Breast epithelium (tissue), 4 donors: ENCODE data around the gene DLK1. TPM values are rescaled to one million over a fixed set of nuclear protein-coding genes. Genes with fewer than 3 reads are reported as not detected.

ENCODE experiments used
- DNase-seq, 2 donors: peaks; one replicate each; pipeline ENCODE4 v3.0.0-alpha.2; 2019; ENCODE audit warnings: low spot score in 2 of 2
- H3K27ac ChIP-seq, 2 donors: fragments of 200-600 bp; sonication (generic) in 1 of 2; one replicate each; pipeline ENCODE4 v1.5.1; 2016 to 2019; ENCODE audit warnings: mild to moderate bottlenecking in 1 of 2
- H3K27me3 ChIP-seq, 2 donors: fragments of 200-600 bp; sonication (generic) in 1 of 2; one replicate each; pipeline versions ENCODE4 v1.5.1 to v1.6.0; 2017 to 2019; ENCODE audit warnings: control low read depth in 1 of 2, mild to moderate bottlenecking in 1 of 2
- H3K36me3 ChIP-seq: fragments of 200-600 bp; one replicate; pipeline ENCODE4 v1.5.1; 2019
- H3K4me1 ChIP-seq, 2 donors: fragments of 200-600 bp; sonication (generic); one replicate each; pipeline ENCODE4 v1.5.1; 2016 to 2019; ENCODE audit warnings: control low read depth in 1 of 2
- H3K4me3 ChIP-seq, 3 donors: fragments of 200-600 bp; sonication (generic); 1 replicate in 2 of 3; 2 replicates in 1 of 3; pipeline ENCODE4 v1.5.1; 2016 to 2019; ENCODE audit warnings: mild to moderate bottlenecking in 3 of 3, moderate library complexity in 2 of 3
- H3K9me3 ChIP-seq, 2 donors: fragments of 200-600 bp; sonication (generic) in 1 of 2; one replicate each; pipeline ENCODE4 v1.5.1; 2016 to 2019; ENCODE audit warnings: control low read depth in 1 of 2
- POLR2A ChIP-seq: fragments of 450-650 bp; IDR thresholded peaks from one replicate; pipeline ENCODE4 v1.6.1; 2016; ENCODE audit warnings: antibody characterized with exemption, mild to moderate bottlenecking, moderate library complexity
- POLR2AphosphoS5 ChIP-seq, 3 donors: sonication (generic); formaldehyde crosslinking; IDR thresholded peaks; one replicate each; pipeline ENCODE4 v1.6.1; 2017; ENCODE audit warnings: antibody characterized with exemption in 3 of 3
- intact Hi-C: fragments of 100-400 bp; cut with DNase I; formaldehyde crosslinking; loops from one replicate; pipeline ENCODE4 v1.15.1; 2023; ENCODE audit warnings: low total_unique reads
- total RNA-seq, 3 donors: library from RNA; depleted of rRNA; stranded (reverse); fragments of >200 nt; gene quantifications; one replicate each; pipeline ENCODE4 v1.1.0, GENCODE V29; 2016
- TF ChIP-seq, protein P1 (sequence below), 3 donors: fragments of 450-650 bp; IDR thresholded peaks; one replicate each; pipeline ENCODE4 v1.5.1; 2016 to 2017; ENCODE audit warnings: antibody characterized with exemption in 3 of 3, mild to moderate bottlenecking in 3 of 3, moderate library complexity in 3 of 3

DLK1 gene
- total RNA-seq, 3 donors from 2014 or later, result 1.2 to 5.2 TPM; not detected in 1

DNA sequence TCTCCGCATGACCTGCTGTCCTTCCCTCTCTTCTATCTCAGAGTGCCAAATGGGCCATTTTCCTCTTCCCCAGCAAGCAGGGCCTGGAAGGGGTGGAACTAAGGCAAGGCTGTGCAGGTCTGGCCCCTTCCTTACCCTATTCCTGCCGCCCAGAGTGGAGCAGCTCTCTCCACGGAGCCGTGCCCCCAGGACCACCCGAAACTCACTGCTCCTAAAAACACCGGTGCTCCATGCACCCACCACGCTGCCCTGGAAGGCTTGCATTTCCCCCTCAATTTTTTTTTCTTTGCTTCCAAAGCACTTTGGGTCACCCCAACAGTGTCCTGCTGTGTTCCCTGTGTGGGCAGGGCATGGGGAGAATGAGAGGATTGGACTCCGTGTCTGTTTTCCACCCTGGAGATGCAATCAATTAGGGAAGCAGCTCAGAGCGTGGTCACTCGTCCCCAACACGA is 50.7 kb downstream of the DLK1 start:
- TF ChIP-seq POLR2AphosphoS5 (IDR thresholded peaks at IDR 0.05) (no peak), POLR2A (no peak)
- TF ChIP-seq, protein P1, sequence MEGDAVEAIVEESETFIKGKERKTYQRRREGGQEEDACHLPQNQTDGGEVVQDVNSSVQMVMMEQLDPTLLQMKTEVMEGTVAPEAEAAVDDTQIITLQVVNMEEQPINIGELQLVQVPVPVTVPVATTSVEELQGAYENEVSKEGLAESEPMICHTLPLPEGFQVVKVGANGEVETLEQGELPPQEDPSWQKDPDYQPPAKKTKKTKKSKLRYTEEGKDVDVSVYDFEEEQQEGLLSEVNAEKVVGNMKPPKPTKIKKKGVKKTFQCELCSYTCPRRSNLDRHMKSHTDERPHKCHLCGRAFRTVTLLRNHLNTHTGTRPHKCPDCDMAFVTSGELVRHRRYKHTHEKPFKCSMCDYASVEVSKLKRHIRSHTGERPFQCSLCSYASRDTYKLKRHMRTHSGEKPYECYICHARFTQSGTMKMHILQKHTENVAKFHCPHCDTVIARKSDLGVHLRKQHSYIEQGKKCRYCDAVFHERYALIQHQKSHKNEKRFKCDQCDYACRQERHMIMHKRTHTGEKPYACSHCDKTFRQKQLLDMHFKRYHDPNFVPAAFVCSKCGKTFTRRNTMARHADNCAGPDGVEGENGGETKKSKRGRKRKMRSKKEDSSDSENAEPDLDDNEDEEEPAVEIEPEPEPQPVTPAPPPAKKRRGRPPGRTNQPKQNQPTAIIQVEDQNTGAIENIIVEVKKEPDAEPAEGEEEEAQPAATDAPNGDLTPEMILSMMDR (IDR thresholded peaks at IDR 0.05), result no peak
- no peaks in the 10 kb centered on the region for H3K36me3 ChIP-seq
- no peak for DNase-seq
- intact Hi-C loops, result no loop called here
- peaks cover 0 to 4% of the 10 kb centered on the region in 2 donors for H3K27me3 ChIP-seq
- no peak overlapping the region for H3K4me3 ChIP-seq
- no peak overlapping the region for H3K27ac ChIP-seq
- no peaks in the 10 kb centered on the region for H3K9me3 ChIP-seq
- H3K4me1 ChIP-seq, result no peaks in the 10 kb centered on the region

DNA sequence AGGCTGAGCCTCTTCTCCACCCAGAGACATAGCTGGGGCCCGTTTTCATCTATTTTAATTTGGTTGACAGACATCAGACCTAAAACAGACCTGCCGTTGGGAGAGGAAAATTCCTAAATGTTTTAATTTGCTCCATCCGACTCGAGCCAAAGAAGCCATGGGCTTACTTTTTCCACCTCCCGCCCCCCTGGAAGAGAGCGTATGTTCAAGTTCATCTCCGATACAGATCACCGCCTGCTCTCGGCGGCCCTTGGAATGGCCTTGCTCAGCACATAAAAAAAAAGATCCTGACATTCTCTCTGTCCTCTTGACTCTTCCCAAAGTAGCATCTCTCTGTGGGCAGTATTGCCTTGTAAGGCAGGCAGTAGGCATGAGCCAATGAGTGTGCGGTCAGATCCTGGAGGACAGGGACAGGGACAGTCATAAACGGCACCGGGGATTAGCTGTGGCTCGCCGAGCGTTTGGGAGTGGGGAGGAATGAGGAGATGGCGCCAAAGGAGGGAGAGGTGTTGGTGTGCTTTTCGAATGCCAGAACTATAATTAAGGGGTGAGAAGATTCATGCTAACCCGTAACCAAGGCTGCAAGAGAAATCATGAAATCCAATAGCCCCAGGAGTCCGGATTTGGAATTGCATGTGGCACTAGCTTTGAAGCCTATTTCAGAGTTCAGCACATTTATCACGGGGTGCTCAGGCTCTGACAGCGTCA is 51.3 kb downstream of the DLK1 start:
- peaks cover 0 to 4% of the 10 kb centered on the region in 2 donors for H3K27me3 ChIP-seq
- DNase-seq, result peak in 1 of 2 donors; percentile 28
- intact Hi-C loops, result no loop called here
- no peak overlapping the region for H3K4me3 ChIP-seq
- H3K4me1 ChIP-seq, result no peaks in the 10 kb centered on the region
- no peak overlapping the region for H3K27ac ChIP-seq
- no peaks in the 10 kb centered on the region for H3K36me3 ChIP-seq
- TF ChIP-seq POLR2AphosphoS5 (IDR thresholded peaks at IDR 0.05) (no peak), POLR2A (no peak)
- TF ChIP-seq, protein P1 (IDR thresholded peaks at IDR 0.05), result no peak
- no peaks in the 10 kb centered on the region for H3K9me3 ChIP-seq

- H3K27me3 ChIP-seq, result peaks cover 0 to 4% of the 10 kb centered on the region in 2 donors
- no peak overlapping the region for H3K4me3 ChIP-seq
- H3K9me3 ChIP-seq, result no peaks in the 10 kb centered on the region
- TF ChIP-seq, protein P1 (IDR thresholded peaks at IDR 0.05), result no peak
- TF ChIP-seq POLR2AphosphoS5 (IDR thresholded peaks at IDR 0.05) (no peak), POLR2A (no peak)
- intact Hi-C loops, result no loop called here
- H3K27ac ChIP-seq, result no peak overlapping the region
- no peaks in the 10 kb centered on the region for H3K36me3 ChIP-seq
- peak in 1 of 2 donors; percentile 34 for DNase-seq
- no peaks in the 10 kb centered on the region for H3K4me1 ChIP-seq
Measured at GRCh38 chr14:100778526-100778882, 51.8 kb downstream of the DLK1 start.

DNA sequence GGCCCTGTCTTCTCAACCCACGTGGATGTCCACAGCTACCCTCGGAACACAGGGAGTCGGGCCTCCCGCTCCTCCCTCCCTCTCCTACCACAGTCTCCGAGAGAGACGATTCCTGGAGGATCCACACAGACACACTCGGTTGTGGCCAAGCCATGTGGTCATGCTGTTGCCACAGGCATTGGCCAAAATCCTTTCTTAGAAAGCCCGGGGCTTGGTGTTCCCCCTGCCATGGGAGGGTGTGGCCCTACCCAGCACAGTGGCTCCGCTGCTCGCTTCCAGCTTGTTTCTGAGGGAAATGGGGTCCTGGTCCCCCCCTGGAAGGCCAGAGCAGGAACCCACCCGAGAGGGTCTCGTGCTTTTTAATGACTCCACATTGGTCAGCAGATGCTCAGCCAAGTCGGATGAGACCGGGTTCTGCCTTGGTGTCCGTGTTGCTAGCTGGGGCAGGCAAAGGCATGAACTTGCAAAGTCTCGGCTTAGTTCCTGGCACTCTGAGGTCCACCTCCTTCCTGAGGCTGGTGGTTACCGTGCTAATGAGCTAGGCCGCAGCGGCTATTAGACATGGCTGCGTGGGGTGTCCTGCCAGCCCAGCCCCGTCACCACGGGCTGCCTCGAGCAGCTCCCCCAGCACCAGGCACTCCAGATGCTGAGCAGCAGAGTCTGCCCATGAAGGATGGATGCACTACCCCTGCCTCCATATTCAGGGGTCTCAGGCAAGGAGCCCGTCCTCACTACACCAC is 52.4 kb downstream of the DLK1 start:
- peak in 1 of 2 donors; percentile 46 for DNase-seq

More for the DNA sequence above, 52.4 kb downstream of the DLK1 start:
- Histone ChIP-seq H3K27ac (no peak overlapping the region), H3K27me3 (peaks cover 0 to 4% of the 10 kb centered on the region in 2 donors), H3K36me3 (no peaks in the 10 kb centered on the region), H3K9me3 (no peaks in the 10 kb centered on the region), H3K4me1 (no peaks in the 10 kb centered on the region), H3K4me3 (no peak overlapping the region)
- TF ChIP-seq POLR2AphosphoS5 (IDR thresholded peaks at IDR 0.05) (no peak), POLR2A (no peak)
- TF ChIP-seq, protein P1 (IDR thresholded peaks at IDR 0.05), result no peak
- intact Hi-C loops, result no loop called here
